ENCODE data around the gene AUP1. TPM values are rescaled to one million over a fixed set of nuclear protein-coding genes. Genes with fewer than 3 reads are reported as not detected.

The AUP1 gene
- total RNA-seq, 2 experiments from 2014 or later = 90.8 to 92.7 TPM

- H3K9me3 Mint-ChIP-seq = no peaks in the 10 kb centered on the region
- CTCF ChIA-PET = interaction anchor here (0.9 to 3.1 kb wide), 4 partner anchors 14 to 88 kb away, joined by 3 to 10 read pairs (median 4); partner anchors contain the start of genes CCDC142 and TTC31
Observed at GRCh38 chr2:74571058-74571457, 41.6 kb upstream of the AUP1 start.

DNA sequence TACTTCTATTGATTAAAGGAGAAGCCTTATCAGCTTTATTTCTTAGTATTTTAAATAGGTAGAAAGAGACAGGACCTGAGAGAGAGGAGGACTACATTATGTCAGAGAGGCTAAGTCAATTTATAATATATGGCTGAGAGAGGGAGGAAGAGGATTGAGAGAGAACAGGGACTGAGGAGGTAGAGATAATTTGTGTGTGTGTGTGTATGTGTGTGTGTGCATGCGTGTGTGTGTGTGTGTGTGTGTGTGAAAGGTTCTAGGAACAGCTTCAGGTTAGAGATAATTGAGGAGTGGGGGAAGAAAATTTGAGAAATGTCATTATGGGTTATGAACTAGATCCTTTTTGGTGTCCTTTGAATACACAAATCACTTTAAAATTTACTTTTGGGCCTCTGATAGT is 40.2 kb upstream of the AUP1 start:
- Mint-ChIP-seq H3K9me3 (no peaks in the 10 kb centered on the region), H3K4me1 (ENCODE audit: low read depth) (peaks cover 45% of the 10 kb centered on the region), H3K27me3 (peaks cover 3% of the 10 kb centered on the region), H3K4me3 (no peak overlapping the region), H3K27ac (no peak overlapping the region), H3K36me3 (ENCODE audit: low read depth) (peaks cover 2% of the 10 kb centered on the region)
- ATAC-seq (no peak), DNase-seq (no peak)
- ChIA-PET CTCF (interaction anchor here (3.1 kb wide), 1 partner anchor 17 kb away, joined by 10 read pairs; no protein-coding TSS in a partner anchor), POLR2A (interaction anchor here (1.3 to 2.0 kb wide), 2 partner anchors 10 to 14 kb away, joined by 3 to 5 read pairs; no protein-coding TSS in a partner anchor)
- TF ChIP-seq, protein P1, sequence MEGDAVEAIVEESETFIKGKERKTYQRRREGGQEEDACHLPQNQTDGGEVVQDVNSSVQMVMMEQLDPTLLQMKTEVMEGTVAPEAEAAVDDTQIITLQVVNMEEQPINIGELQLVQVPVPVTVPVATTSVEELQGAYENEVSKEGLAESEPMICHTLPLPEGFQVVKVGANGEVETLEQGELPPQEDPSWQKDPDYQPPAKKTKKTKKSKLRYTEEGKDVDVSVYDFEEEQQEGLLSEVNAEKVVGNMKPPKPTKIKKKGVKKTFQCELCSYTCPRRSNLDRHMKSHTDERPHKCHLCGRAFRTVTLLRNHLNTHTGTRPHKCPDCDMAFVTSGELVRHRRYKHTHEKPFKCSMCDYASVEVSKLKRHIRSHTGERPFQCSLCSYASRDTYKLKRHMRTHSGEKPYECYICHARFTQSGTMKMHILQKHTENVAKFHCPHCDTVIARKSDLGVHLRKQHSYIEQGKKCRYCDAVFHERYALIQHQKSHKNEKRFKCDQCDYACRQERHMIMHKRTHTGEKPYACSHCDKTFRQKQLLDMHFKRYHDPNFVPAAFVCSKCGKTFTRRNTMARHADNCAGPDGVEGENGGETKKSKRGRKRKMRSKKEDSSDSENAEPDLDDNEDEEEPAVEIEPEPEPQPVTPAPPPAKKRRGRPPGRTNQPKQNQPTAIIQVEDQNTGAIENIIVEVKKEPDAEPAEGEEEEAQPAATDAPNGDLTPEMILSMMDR (IDR thresholded peaks at IDR 0.05) = no peak
- intact Hi-C loops (cut with micrococcal nuclease) = no loop called here

More at GRCh38 chr2:74571058-74571457, 41.6 kb upstream of the AUP1 start:
- ATAC-seq = peak; percentile 73
- Mint-ChIP-seq H3K27me3 (peaks cover 2% of the 10 kb centered on the region), H3K4me1 (ENCODE audit: low read depth) (peaks cover 42% of the 10 kb centered on the region), H3K36me3 (ENCODE audit: low read depth) (peaks cover 2% of the 10 kb centered on the region), H3K27ac (no peak overlapping the region), H3K4me3 (no peak overlapping the region)
- TF ChIP-seq, protein P1 (IDR thresholded peaks at IDR 0.05) = no peak
- DNase-seq = peak; percentile 43
- intact Hi-C loops (cut with micrococcal nuclease) = no loop called here
- POLR2A ChIA-PET = interaction anchor here (0.6 to 0.7 kb wide), 2 partner anchors 29 to 44 kb away, joined by 3 read pairs; no protein-coding TSS in a partner anchor

- TF ChIP-seq, protein P1 (IDR thresholded peaks at IDR 0.05) = no peak
- Mint-ChIP-seq H3K9me3 (no peaks in the 10 kb centered on the region), H3K4me1 (ENCODE audit: low read depth) (peaks cover 32% of the 10 kb centered on the region), H3K4me3 (no peak overlapping the region), H3K27me3 (peaks cover 10% of the 10 kb centered on the region), H3K36me3 (ENCODE audit: low read depth) (no peaks in the 10 kb centered on the region), H3K27ac (no peak overlapping the region)
- ChIA-PET CTCF (interaction anchor here (1.1 to 2.9 kb wide), 5 partner anchors 19 to 176 kb away, joined by 3 to 15 read pairs (median 4); partner anchors contain the start of genes CCDC142 and TTC31), POLR2A (interaction anchor here (0.7 to 2.3 kb wide), 4 partner anchors 11 to 113 kb away, joined by 3 to 11 read pairs (median 6); partner anchors contain the start of genes DOK1, INO80B and LOXL3)
- DNase-seq (no peak), ATAC-seq (no peak)
- intact Hi-C loops (cut with micrococcal nuclease) = no loop called here
Observed at GRCh38 chr2:74567881-74568280, 38.4 kb upstream of the AUP1 start.

GRCh38 chr2:74566754-74567085 is 37.2 kb upstream of the AUP1 start:
- H3K27ac Mint-ChIP-seq = peak overlapping the region; percentile 82
- POLR2A ChIA-PET = interaction anchor here (0.7 to 2.3 kb wide), 8 partner anchors 10 to 94 kb away, joined by 3 to 11 read pairs (median 4); partner anchors contain the start of genes DOK1, LOXL3, MRPL53 and TLX2
- peak overlapping the region; percentile 22 for H3K4me3 Mint-ChIP-seq

More at GRCh38 chr2:74566754-74567085, 37.2 kb upstream of the AUP1 start:
- ATAC-seq (peak; percentile 64), DNase-seq (no peak)
- intact Hi-C loops (cut with micrococcal nuclease) = no loop called here
- TF ChIP-seq, protein P1 (IDR thresholded peaks at IDR 0.05) = no peak
- H3K9me3 Mint-ChIP-seq = no peaks in the 10 kb centered on the region
- CTCF ChIA-PET = interaction anchor here (0.8 to 2.9 kb wide), 9 partner anchors 10 to 175 kb away, joined by 3 to 15 read pairs (median 3); partner anchors contain the start of genes CCDC142 and TTC31
- peaks cover 16% of the 10 kb centered on the region for H3K27me3 Mint-ChIP-seq
- peaks cover 30% of the 10 kb centered on the region for H3K4me1 Mint-ChIP-seq (ENCODE audit: low read depth)
- H3K36me3 Mint-ChIP-seq (ENCODE audit: low read depth) = no peaks in the 10 kb centered on the region

All from activated CD8-positive, alpha-beta T cell treated with anti-CD3 and anti-CD28 coated beads for 36 hours (primary cell).